Right ventricle myocardium inferior (tissue), 1 donor: ENCODE measurements around the gene KBTBD13. TPM values are rescaled to one million over a fixed set of nuclear protein-coding genes. Genes with fewer than 3 reads are reported as not detected.
"Not testable (repeated sequence)": the region's sequence is repeated elsewhere in the genome, so short reads cannot be mapped to it uniquely, and the experiment has no call there.

Source experiments
- ATAC-seq: fragments of 200-7000 bp; cut with Tn5 transposase; one replicate; pipeline ENCODE4 v1.9.1; 2020; ENCODE audit warnings: mild to moderate bottlenecking, moderate library complexity
- DNase-seq: peaks from one replicate; pipeline ENCODE4 v3.0.0; 2021; ENCODE audit errors: missing footprints
- intact Hi-C: fragments of 100-400 bp; cut with DNase I; formaldehyde crosslinking; loops from one replicate; pipeline ENCODE4 v1.11.0; 2022
- long read RNA-seq: library from polyadenylated mRNA; unstranded; transcript quantifications from one replicate; pipeline ENCODE4 v2.0.0, GENCODE V29; 2021
- total RNA-seq: library from RNA; stranded (reverse); fragmentation: NEBNext Ultra II Directional; extraction: Animal tissue kit (Norgen Biotek cat#: 25700); gene quantifications from one replicate; pipeline ENCODE4 v1.2.1, GENCODE V29; 2021
- donor health status: DM: no; HTN: yes; CAD: no; lungs with severe emphysema.

Gene KBTBD13
- 8.4 TPM for total RNA-seq
- long read RNA-seq, transcript KBTBD13-201 (1 exons, 3,124 nt): major isoform, 29 of 30 reads
- long read RNA-seq, partial matches to known transcripts: 0 of 30 reads
- long read RNA-seq, other reads (novel, unspliced or antisense): 1 of 30 reads

- intact Hi-C loops: no loop called here
- ATAC-seq (peak; percentile 66), DNase-seq (no peak)
These were observed at the start of gene KBTBD13 for GRCh38 chr15:65076486-65077290. Gene KBTBD13 (plus strand): TSS chr15:65076746. CDS start chr15:65076816, 70 bp downstream.

- DNase-seq (no peak), ATAC-seq (no peak)
- intact Hi-C loops: no loop called here
These were observed 49.8 kb upstream of the KBTBD13 start for GRCh38 chr15:65026756-65027155.

GRCh38 chr15:65027593-65027992 lies 49.0 kb upstream of the KBTBD13 start:
- intact Hi-C loops: no loop called here
- DNase-seq (no peak), ATAC-seq (no peak)

DNA sequence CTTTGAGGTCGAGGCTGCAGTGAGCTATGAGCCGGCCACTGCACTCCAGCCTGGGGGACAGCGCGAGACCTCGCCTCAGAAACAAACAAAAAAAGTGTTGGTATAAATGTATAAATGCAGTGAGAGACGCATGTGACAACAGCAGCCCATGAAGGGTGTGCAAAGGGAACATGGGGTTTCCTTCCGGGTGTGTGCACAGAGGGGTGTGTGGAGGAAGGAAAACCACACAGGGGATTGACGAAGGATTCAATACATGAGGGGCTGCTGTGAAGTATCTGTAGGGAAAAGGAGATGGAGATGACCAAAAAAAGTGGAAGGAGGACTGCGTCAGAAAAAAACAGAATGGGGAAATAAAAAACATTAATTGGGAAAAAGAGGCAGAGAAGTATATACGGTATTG lies 48.2 kb upstream of the KBTBD13 start:
- ATAC-seq: no peak
- intact Hi-C loops: no loop called here

GRCh38 chr15:65028921-65029735 lies 47.4 kb upstream of the KBTBD13 start, which contains the start of gene MTFMT:
Gene MTFMT (minus strand): TSS chr15:65029639. CDS start chr15:65029613, 26 bp downstream.
- intact Hi-C loops: no loop called here
- peak; percentile 97 for DNase-seq
- ATAC-seq: peak; percentile 97

More for the DNA sequence above, 48.2 kb upstream of the KBTBD13 start:
- no peak for DNase-seq

- no peak for ATAC-seq
- intact Hi-C loops: loop anchor here (5.0 kb wide), 2 partner anchors 73 to 268 kb away; partner anchors contain the start of gene RNU5A-1
These were observed 46.8 kb upstream of the KBTBD13 start for GRCh38 chr15:65029736-65030208.

GRCh38 chr15:65032801-65033537 lies 43.6 kb upstream of the KBTBD13 start:
- peak; percentile 56 for ATAC-seq
- DNase-seq: no peak
- intact Hi-C loops: loop anchor here (2.0 to 5.0 kb wide), 3 partner anchors 50 to 264 kb away; partner anchors contain the start of gene RNU5A-1

More at GRCh38 chr15:65029736-65030208, 46.8 kb upstream of the KBTBD13 start:
- no peak for DNase-seq

- intact Hi-C loops: loop anchor here (2.0 to 5.0 kb wide), 3 partner anchors 49 to 264 kb away; partner anchors contain the start of gene RNU5A-1
- DNase-seq (no peak), ATAC-seq (peak; percentile 30)
These were observed 42.8 kb upstream of the KBTBD13 start for GRCh38 chr15:65033659-65034269.

GRCh38 chr15:65034719-65035118 lies 41.8 kb upstream of the KBTBD13 start:
- no peak for ATAC-seq
- no peak for DNase-seq
- intact Hi-C loops: loop anchor here (5.0 kb wide), 2 partner anchors 68 to 263 kb away; partner anchors contain the start of gene RNU5A-1

DNA sequence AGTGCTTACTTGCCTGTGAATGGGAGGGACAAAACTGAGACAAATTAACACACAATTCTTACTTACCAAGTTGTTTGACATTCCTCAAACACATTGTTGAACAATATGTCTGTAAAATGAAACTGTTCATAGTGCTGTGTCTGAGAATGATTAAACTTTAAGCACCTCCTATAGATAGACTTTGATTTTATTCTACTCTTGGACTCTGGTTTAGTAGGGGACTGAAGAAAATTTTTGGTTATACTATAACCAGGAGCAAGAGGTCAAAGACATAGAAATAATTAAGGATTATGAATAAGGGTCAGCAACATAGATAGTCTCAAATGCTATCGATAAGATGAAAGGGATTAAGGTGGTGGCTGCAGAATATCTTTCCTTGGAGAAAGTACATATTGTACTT lies 39.2 kb upstream of the KBTBD13 start:
- intact Hi-C loops: no loop called here
- ATAC-seq: no peak
- no peak for DNase-seq

- intact Hi-C loops: no loop called here
- ATAC-seq: no peak
These were observed 38.1 kb upstream of the KBTBD13 start for GRCh38 chr15:65038428-65038827.

GRCh38 chr15:65038836-65039235 lies 37.7 kb upstream of the KBTBD13 start:
- intact Hi-C loops: no loop called here
- ATAC-seq: no peak
- no peak for DNase-seq

More at GRCh38 chr15:65038428-65038827, 38.1 kb upstream of the KBTBD13 start:
- DNase-seq: no peak

DNA sequence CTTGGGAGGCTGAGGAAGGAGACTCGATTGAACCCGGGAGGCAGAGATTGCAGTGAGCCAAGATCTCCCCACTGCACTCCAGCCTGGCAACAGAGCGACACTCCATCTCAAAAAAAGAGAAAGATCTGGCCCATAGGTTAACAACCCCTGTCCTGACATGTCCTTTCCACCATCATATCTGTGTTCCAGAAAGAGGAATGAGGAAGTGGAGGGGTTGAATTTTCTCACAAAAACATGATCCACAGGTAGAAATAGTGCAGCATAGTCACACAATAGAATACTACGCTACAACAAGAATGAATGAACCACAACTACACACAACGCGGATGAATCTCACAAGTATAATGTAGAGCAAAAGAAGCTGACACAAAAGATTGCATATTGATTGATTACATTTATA lies 36.1 kb upstream of the KBTBD13 start:
- DNase-seq (no peak), ATAC-seq (no peak)
- intact Hi-C loops: no loop called here

- no peak for ATAC-seq
- no peak for DNase-seq
- intact Hi-C loops: no loop called here
These were observed 34.8 kb upstream of the KBTBD13 start for GRCh38 chr15:65041787-65042186.

DNA sequence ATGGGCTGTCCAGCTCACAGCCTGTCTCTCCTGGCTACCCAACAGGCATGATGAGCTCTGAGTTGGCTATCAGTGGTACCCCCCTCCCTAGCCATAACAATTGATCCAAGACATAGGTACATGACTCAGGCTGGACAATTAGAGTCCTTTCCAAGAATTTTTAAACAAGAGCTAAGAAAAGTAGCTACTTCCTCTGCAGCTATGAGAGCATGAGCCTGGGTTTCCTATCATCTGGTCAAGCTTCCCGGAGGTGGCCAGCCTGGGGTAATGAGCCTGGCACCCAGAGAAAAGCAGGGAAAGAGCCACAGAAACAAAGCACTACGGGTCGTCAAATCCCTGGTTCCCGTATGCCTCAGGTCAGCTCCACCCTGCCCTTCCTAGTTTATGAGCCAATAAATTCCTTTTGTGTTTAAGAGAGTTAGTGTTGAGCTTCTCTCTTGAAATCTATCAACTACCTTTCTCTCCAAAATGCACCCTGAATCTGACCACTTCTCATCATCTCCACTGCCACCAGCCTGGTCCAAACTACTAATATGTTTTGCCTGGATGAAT lies 33.7 kb upstream of the KBTBD13 start:
- ATAC-seq: no peak
- DNase-seq: no peak
- intact Hi-C loops: no loop called here

- ATAC-seq, DNase-seq, intact Hi-C loops: not testable (repeated sequence)
These were observed 32.3 kb upstream of the KBTBD13 start for GRCh38 chr15:65044218-65044617.

DNA sequence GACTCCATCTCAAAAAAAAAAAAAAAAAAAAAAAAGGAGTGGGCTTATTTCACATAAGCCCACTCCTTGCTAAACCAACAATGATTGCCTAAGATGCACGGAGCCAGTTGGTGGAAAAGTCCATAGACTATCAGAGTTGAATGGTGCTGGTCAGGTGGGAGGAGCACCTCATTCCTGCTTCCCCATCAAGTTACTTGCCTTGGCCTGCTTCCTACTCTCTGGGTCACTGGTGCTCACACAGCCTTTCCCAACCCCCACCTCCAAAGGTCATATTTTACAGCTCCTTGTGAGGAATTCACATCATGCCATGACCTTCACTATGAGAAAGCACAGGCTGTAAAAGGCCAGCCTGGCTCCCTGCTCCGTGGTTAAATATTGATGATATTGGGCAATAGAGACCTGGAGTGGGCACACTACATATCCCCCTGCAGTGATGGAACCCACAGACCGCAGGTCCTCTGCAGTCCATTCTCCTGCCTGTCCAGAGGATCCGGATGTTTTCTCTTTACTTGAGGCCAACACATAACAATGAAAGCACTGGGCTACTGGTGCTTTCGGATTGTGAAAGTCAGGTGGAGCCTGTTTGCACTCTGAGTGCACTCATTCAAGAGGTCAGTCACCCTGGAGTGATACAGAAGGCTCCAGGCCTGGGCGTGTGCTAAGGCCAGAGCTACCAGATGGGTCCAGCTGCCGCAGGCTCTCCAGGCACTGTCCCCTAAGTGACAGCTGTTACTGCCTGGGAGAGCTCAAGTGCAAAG lies 31.6 kb upstream of the KBTBD13 start, which contains the start of gene SLC51B:
Gene SLC51B (plus strand): TSS at position 664 of the 758 bp plus-strand sequence. CDS start 4,618 bp downstream, outside the sequence.
- DNase-seq: peak; percentile 83
- peak; percentile 93 for ATAC-seq
- intact Hi-C loops: no loop called here
